ENCODE results near the gene NT5M. TPM values are rescaled to one million over a fixed set of nuclear protein-coding genes. Genes with fewer than 3 reads are reported as not detected.

Gene NT5M
- total RNA-seq, 2 experiments from 2014 or later, result 1.8 to 2.9 TPM

GRCh38 chr17:17354560-17355349 is 51.6 kb downstream of the NT5M start:
- H3K4me1 ChIP-seq (ENCODE audit: insufficient read depth, low read length), result peaks cover 5% of the 10 kb centered on the region
- ATAC-seq (ENCODE audit: poor library complexity) (peak; percentile 80), DNase-seq (peak; percentile 64 to 89 (median 70))
- H3K27ac ChIP-seq (ENCODE audit: low read depth in 1 of 2, low read length in 2 of 2), result no peak overlapping the region
- H3K9me3 Mint-ChIP-seq, result no peaks in the 10 kb centered on the region
- peak; percentile 88 for TF ChIP-seq CTCF (IDR thresholded peaks at IDR 0.05)
- no peak overlapping the region for H3K4me3 Mint-ChIP-seq
- no peaks in the 10 kb centered on the region for H3K27me3 Mint-ChIP-seq
- no peaks in the 10 kb centered on the region for H3K36me3 Mint-ChIP-seq (ENCODE audit: low read depth)
- no peak overlapping the region for H3K27ac Mint-ChIP-seq
- no peaks in the 10 kb centered on the region for H3K9me3 ChIP-seq (ENCODE audit: control insufficient read depth in 1 of 2, insufficient read depth in 1 of 2, low read length in 2 of 2)
- intact Hi-C loops (cut with DNase I, micrococcal nuclease), result loop anchor here (1.0 to 5.0 kb wide), 5 partner anchors 86 to 683 kb away; partner anchors contain the start of genes ATPAF2 (in 1 of the 2) and GID4 (in 1 of the 2)
- H3K27me3 ChIP-seq (ENCODE audit: control insufficient read depth in 1 of 2, insufficient read depth in 2 of 2, low read length in 2 of 2), result peaks cover 0 to 2% of the 10 kb centered on the region in 2 experiments
- ChIA-PET CTCF (interaction anchor here (1.2 to 3.2 kb wide), 6 partner anchors 12 to 287 kb away, joined by 3 to 22 read pairs (median 4); partner anchors contain the start of gene RASD1), POLR2A (interaction anchor here (0.9 kb wide), 1 partner anchor 85 kb away, joined by 3 read pairs; no protein-coding TSS in a partner anchor)
- no peak overlapping the region for H3K4me3 ChIP-seq (ENCODE audit: low read length)
- H3K36me3 ChIP-seq (ENCODE audit: insufficient read depth, low read length), result no peaks in the 10 kb centered on the region
- no peaks in the 10 kb centered on the region for H3K4me1 Mint-ChIP-seq (ENCODE audit: low read depth)

GRCh38 chr17:17355426-17355825 is 52.3 kb downstream of the NT5M start:
- H3K4me1 Mint-ChIP-seq (ENCODE audit: low read depth), result no peaks in the 10 kb centered on the region
- TF ChIP-seq CTCF (IDR thresholded peaks at IDR 0.05), result no peak
- no peak overlapping the region for H3K4me3 Mint-ChIP-seq
- intact Hi-C loops (cut with DNase I, micrococcal nuclease), result loop anchor here (1.0 to 5.0 kb wide), 5 partner anchors 85 to 682 kb away; partner anchors contain the start of genes ATPAF2 (in 1 of the 2) and GID4 (in 1 of the 2)
- Histone ChIP-seq H3K27ac (ENCODE audit: low read depth in 1 of 2, low read length in 2 of 2) (no peak overlapping the region), H3K4me1 (ENCODE audit: insufficient read depth, low read length) (peaks cover 5% of the 10 kb centered on the region), H3K27me3 (ENCODE audit: control insufficient read depth in 1 of 2, insufficient read depth in 2 of 2, low read length in 2 of 2) (peaks cover 0 to 2% of the 10 kb centered on the region in 2 experiments), H3K4me3 (ENCODE audit: low read length) (no peak overlapping the region), H3K36me3 (ENCODE audit: insufficient read depth, low read length) (no peaks in the 10 kb centered on the region), H3K9me3 (ENCODE audit: control insufficient read depth in 1 of 2, insufficient read depth in 1 of 2, low read length in 2 of 2) (no peaks in the 10 kb centered on the region)
- CTCF ChIA-PET, result interaction anchor here (1.2 to 3.2 kb wide), 6 partner anchors 12 to 286 kb away, joined by 3 to 22 read pairs (median 4); partner anchors contain the start of gene RASD1
- H3K9me3 Mint-ChIP-seq, result no peaks in the 10 kb centered on the region
- no peak overlapping the region for H3K27ac Mint-ChIP-seq
- H3K36me3 Mint-ChIP-seq (ENCODE audit: low read depth), result no peaks in the 10 kb centered on the region
- POLR2A ChIA-PET, result interaction anchor here (0.9 kb wide), 1 partner anchor 85 kb away, joined by 3 read pairs; no protein-coding TSS in a partner anchor
- peak in 1 of 14 experiments; percentile 32 for DNase-seq
- no peak for ATAC-seq (ENCODE audit: poor library complexity)
- no peaks in the 10 kb centered on the region for H3K27me3 Mint-ChIP-seq

GRCh38 chr17:17356149-17356930 is 53.2 kb downstream of the NT5M start:
- Mint-ChIP-seq H3K27ac (no peak overlapping the region), H3K4me1 (ENCODE audit: low read depth) (no peaks in the 10 kb centered on the region), H3K27me3 (peaks cover 3% of the 10 kb centered on the region), H3K36me3 (ENCODE audit: low read depth) (no peaks in the 10 kb centered on the region), H3K9me3 (peaks cover 2% of the 10 kb centered on the region), H3K4me3 (no peak overlapping the region)
- ChIA-PET POLR2A (no interaction called here), CTCF (interaction anchor here (1.3 to 3.2 kb wide), 2 partner anchors 140 to 285 kb away, joined by 4 to 22 read pairs; partner anchors contain the start of gene RASD1)
- DNase-seq (peak; percentile 47 to 84 (median 61)), ATAC-seq (ENCODE audit: poor library complexity) (peak; percentile 84)
- Histone ChIP-seq H3K4me3 (ENCODE audit: low read length) (no peak overlapping the region), H3K27ac (ENCODE audit: low read depth in 1 of 2, low read length in 2 of 2) (no peak overlapping the region), H3K36me3 (ENCODE audit: insufficient read depth, low read length) (no peaks in the 10 kb centered on the region), H3K4me1 (ENCODE audit: insufficient read depth, low read length) (peaks cover 5% of the 10 kb centered on the region), H3K9me3 (ENCODE audit: control insufficient read depth in 1 of 2, insufficient read depth in 1 of 2, low read length in 2 of 2) (peaks cover 0 to 3% of the 10 kb centered on the region in 2 experiments), H3K27me3 (ENCODE audit: control insufficient read depth in 1 of 2, insufficient read depth in 2 of 2, low read length in 2 of 2) (peaks cover 0 to 2% of the 10 kb centered on the region in 2 experiments)
- TF ChIP-seq CTCF (IDR thresholded peaks at IDR 0.05), result peak; percentile 97
- intact Hi-C loops (cut with DNase I, micrococcal nuclease), result loop anchor here (1.0 to 5.0 kb wide), 4 partner anchors 84 to 681 kb away; partner anchors contain the start of genes RASD1 (in 2 of the 2), ATPAF2 (in 1 of the 2) and GID4 (in 1 of the 2)

Measured in CD4-positive, alpha-beta T cell (primary cell).